NAMALWA (cell line): ENCODE results near the gene JADE2.

Experiments
- DNase-seq: peaks from one replicate; pipeline ENCODE4 v3.0.0-alpha.2; 2015; ENCODE audit warnings: low spot score

The JADE2 gene

DNA sequence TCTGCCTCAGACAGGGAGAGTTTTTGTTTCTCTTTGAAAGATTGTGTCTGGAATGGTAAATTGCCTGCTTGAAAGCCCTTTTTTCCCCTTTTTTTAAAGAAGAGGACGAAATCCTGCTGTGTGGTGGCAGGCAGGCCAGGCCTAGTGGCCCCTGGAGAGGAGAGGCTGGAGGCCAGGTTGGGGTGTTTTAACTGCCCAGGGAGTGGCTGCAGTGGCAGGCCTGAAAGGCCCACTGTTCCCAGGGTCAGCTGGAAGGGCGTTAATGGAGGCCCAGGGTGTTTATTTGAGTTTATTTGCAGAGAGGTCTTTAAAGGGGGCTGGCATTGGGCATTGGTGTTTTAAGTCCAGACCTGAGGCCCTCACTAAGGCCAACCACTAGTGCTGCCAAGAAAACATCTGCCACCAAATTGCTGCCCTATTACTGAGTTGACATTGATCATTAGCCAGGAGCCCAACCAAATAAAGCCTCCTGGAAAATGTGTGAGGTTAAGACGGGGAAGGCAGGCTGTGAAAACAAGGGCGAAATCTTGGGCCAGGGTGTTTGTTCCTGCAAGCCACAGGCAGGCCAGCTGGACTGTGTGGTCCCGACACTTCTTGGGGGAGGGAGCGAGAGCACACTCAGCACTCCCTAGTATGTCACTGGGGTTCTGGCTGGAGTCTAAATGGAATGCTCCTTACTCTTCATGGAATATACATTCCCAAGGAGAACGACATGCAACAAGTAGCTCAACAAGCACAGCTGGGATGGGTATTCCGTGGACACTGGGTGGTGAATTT, 5.0 kb downstream of the JADE2 start:
- DNase-seq = no peak

DNA sequence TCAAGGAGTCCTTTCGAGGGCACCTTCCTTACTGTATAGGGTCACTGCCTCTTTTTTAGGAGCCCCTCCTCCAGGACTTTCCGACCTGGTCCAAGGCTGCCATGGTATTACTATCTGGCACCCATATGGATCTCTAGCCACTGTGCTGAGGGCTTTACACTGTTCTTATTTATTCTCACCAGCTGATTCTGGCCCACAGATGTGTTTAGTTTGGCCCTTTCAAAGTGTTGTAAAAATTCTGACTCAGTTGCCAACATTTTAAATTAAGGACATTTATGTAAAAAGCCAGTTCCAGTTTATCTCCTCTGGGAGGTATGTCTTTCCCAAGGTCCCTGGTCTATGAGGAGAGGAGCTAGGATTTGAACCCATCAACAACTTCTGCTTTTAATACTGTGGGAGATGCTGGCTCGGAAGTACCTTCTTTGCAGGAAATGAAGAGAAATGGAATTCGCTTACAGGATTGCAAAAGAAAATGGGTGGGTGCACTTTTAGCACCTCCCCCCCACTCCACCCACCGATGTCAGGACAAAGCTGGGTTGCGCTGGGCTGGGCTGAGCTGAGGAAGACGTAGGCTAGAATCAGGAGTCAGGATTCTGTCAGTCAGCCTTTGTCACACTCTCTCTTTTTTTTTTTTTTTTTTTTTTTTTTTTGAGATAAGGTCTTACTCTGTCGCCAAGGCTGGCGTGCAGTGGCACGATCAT, 7.8 kb downstream of the JADE2 start:
- no peak for DNase-seq

GRCh38 chr5:134534058-134534725, 8.7 kb downstream of the JADE2 start:
- no peak for DNase-seq

GRCh38 chr5:134534726-134535110, 9.2 kb downstream of the JADE2 start:
- no peak for DNase-seq

- DNase-seq = no peak
Measured at GRCh38 chr5:134536876-134537275, 11.4 kb downstream of the JADE2 start.

DNA sequence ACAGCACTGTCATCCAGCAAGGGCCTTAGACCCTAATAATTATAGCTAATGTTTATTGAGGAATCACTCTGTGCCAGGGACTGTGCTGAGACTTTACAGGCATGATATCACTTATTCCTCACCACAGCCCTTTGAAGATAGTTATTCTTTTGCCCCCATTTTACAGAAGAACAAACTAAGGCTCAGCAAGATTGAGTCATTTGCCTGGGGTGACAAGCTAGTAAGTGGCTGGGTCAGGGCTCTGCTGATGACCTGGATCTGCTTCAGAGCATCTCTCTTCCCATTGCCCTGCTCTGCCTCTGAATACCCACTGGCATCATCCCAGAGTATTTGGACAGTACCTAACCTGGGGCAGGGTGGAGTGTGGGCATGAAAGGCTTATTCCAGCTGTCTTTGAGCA, 11.8 kb downstream of the JADE2 start:
- no peak for DNase-seq

- DNase-seq = no peak
Measured at GRCh38 chr5:134538296-134538695, 12.8 kb downstream of the JADE2 start.

DNA sequence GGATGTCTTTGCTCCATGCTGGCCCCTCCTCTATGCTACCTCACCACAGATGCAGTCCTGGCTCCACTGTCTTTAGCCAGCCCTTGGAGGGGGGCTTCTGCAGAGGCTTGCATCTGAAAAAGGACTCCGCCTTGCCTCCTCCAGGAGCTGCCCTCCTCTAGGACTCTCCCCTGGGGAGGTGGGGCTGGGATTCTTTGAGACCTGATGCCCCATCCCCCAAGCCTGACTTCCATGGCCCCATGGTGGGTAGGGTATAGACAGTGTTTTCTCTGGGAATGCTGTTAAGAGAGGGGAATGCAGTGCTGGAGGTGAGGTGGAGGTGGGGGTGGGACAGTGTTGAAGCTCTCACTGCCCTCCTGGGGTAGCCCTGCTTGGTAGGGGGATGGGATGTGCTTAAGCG, 14.3 kb downstream of the JADE2 start:
- no peak for DNase-seq

GRCh38 chr5:134540747-134541733, 15.6 kb downstream of the JADE2 start:
- DNase-seq = no peak

- DNase-seq = no peak
Measured at GRCh38 chr5:134541736-134542376, 16.4 kb downstream of the JADE2 start.

GRCh38 chr5:134543820-134544614, 18.5 kb downstream of the JADE2 start:
- DNase-seq = peak; percentile 87

- DNase-seq = peak; percentile 71
Measured at GRCh38 chr5:134545070-134545868, 19.8 kb downstream of the JADE2 start.

GRCh38 chr5:134547066-134547465, 21.6 kb downstream of the JADE2 start:
- no peak for DNase-seq

GRCh38 chr5:134547579-134547978, 22.1 kb downstream of the JADE2 start:
- DNase-seq = no peak

- no peak for DNase-seq
Measured at GRCh38 chr5:134547999-134548658, 22.7 kb downstream of the JADE2 start.

DNA sequence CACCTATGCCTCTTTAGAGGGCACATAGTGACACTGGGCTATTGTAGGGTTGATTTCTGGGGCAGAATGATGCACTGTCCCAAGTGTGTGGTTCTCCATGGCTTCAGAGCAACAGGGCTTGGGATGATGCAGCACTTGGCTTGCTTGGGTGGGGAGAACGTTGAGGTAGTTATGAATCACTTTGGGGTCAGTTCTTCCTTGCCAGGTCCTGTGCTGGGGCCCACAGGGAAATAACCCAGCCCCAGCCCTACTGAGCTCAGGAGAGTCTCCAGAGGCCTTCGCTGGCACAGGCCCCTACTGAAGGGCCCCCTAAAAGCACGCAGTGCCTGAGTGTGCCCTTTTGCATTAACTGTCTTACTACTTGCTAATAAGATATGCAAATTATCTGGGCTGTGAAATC, 24.2 kb downstream of the JADE2 start:
- DNase-seq = no peak

DNA sequence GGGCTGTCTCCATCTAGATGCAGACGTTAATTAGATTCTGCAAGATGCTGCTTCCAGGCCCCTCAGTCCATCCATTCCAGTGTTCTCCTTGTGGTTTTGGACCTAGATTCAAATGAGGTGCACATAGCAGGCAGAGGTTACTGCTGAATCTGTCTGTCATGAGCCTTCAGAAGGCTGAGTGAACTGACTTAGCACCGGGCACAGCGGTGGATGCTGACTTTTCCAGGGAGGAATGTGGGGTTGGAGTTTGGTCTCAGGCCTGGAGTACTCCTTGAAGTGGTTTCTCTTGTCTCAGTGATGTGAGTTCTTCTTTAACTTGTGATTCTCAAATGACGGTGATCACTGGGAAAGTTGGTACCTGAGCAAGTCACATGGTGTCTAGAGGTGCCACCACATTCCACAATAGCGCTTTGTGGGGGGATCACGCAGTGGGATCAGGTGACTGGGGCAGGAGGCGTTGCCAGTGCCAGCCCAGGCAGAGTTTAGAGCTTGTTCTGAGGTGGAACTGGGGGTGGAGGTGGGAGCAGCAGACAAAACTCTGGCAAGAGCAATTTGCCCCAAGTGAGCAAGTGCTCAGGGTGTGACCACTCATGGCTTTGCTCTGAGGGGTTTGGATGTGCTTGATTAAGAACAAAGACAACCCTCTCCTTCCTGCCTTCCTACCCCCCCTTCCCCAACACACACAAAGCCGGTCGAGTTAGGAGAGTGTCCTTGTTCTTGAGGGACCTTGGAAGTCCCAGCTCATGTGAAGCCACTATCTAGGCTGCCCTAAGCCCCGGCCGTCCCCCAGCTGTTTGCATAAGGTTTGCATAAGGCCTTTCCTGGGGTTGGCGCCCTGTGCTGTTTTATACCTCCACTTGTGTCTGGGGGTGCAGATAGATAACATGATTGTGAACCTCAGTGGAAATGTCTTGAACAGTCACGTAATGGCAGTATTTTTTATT, 25.1 kb downstream of the JADE2 start:
- peak; percentile 60 for DNase-seq

GRCh38 chr5:134551901-134552300, 26.4 kb downstream of the JADE2 start:
- no peak for DNase-seq
